GM19438 (cell line): ENCODE results near the gene SPSB3.

Experiments used
- ATAC-seq: cut with Tn5 transposase; IDR thresholded peaks from one replicate; pipeline ENCODE4 v1.9.1; 2021; ENCODE audit warnings: low read depth; ENCODE audit not compliant: unreplicated experiment

Gene SPSB3

DNA sequence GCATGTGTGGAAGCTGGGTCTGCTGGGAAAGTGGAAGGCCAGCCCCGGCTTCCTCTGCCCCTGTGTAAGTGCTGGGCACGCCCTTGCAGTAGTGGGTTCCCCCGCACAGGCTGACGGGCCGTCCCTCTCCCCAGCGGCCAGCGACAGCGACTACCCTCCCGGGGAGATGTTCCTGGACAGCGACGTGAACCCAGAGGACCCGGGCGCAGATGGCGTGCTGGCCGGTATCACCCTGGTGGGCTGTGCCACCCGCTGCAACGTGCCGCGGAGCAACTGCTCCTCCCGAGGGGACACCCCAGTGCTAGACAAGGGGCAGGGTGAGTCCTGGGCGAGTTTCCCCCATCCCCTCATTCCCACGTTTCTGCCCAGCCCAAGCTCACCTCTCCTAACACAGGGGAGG lies 16.5 kb downstream of the SPSB3 start:
- no peak for ATAC-seq

DNA sequence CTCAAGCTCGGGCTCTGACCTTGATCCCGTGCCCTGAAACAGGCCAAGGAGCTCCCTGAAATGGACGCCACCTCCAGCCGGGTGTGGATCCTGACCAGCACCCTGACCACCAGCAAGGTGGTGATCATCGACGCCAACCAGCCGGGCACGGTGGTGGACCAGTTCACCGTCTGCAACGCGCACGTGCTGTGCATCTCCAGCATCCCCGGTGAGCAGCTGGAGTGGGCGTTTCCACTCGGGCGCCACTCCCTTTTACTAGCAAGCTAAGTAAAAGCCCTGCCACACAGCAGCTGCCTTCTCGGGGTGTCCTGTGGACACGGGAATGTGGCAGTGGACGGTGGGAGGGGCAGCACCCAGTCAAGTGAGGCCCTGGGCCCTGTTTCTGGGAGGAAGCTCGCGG lies 17.4 kb downstream of the SPSB3 start:
- no peak for ATAC-seq

DNA sequence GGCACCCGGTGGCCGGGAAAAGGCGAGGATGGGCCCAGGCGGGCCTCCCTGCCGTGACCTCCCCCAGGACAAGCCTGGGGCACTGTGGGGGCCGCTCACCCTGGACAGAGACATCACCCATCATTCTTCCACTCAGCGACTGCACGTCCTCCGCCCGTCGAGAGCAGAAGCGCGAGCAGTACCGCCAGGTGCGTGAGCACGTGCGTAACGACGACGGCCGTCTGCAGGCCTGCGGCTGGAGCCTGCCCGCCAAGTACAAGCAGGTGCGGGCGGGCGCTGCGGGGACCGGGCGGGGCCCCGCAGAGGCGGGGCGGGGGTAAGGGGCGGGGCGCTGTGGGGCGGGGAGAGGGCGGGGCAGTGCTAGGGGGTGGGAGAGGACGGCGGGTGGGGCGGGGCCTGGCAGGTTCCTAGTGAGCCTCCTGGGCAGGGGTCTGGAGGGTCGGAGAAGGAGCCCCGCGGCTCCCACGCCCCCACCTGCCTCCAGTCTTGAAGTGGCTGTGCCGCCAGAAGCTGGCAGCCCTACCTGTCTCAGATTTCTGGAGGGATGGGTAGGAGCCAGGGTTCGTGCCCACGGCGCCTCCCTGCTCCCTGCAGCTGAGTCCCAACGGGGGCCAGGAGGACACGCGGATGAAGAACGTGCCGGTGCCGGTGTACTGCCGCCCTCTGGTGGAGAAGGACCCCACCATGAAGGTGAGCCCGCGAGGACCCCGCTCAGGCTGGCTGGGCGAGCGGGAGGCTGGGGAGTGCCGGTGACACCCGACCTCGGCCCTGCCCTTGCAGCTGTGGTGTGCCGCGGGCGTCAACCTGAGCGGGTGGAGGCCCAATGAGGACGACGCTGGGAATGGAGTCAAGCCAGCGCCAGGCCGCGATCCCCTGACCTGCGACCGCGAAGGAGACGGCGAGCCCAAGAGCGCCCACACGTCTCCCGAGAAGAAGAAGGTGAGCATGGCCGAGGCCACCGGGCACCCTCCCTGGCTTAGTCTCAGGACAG lies 18.6 kb downstream of the SPSB3 start:
- ATAC-seq = no peak

DNA sequence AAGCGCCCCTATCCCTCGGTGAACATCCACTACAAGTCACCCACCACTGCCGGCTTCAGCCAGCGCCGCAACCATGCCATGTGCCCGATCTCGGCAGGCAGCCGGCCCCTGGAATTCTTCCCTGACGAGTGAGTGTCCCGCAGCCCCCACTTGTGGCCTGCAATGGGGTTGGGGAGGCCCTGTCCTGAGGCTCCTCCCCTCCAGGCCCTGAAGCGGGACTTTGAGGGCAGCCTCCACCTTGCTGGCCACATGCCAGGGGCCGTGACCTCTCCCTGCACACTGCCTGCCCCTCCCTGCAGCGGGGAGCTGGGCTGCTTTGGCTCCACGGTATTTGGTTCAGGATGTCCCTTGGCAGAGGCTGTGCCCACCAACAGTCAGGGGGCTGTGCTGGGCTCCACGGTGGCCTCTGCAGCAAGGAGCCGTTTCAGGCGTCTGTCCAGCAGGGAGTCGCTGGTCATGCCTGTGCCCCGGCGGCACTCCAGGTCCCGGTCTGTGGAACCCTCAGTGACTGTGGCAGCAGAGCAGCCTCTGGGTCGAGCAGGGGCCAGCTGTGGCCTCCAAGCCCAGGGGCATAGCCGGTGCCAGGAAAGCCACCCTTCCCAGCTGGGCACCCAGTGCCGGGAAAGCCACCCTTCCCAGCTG lies 19.4 kb downstream of the SPSB3 start:
- ATAC-seq = no peak

DNA sequence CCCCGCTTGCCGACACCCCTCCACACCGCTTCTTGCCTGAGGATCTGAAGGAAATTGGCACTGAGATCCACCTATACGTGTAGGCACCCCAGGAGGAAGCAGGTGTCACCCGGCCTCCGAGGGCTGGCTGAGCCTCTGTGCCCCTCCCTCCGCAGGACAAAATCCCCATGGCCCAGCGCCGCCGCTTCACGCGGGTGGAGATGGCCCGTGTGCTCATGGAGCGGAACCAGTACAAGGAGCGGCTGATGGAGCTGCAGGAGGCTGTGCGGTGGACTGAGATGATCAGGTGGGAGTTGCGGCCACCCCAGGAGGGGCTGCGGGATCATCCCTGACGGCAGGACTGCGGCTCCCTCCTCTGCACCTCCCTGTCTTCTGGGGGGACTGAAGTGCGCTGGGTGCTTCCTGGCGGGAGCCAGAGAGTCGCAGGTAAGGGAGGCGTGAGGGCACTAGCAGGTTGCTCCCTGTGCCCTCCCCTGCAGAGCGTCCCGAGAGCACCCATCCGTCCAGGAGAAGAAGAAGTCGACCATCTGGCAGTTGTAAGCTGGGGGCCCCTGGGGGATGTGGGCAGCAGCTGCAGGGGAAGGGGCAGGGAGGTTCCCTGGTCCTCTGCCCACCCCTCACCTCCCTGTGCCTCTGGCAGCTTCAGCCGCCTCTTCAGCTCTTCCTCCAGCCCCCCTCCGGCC lies 20.0 kb downstream of the SPSB3 start:
- ATAC-seq = no peak

DNA sequence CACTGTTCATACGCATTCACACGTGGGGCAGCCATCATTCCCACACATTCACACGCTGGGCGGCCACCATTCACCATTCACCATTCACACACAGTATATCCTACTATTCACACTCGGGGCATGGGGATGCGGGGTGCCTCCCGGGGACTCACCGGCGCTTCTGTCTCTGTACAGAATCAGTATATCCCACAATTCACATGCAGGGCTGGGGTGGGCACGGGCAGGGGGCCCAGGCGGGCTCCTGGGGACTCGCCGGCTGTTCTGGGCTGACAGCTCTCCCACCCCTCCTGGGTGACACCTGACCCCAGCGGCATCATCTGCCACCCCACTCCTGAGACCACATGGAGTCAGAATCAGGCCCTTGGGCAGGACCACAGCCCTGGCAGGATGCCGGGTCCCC lies 20.6 kb downstream of the SPSB3 start:
- no peak for ATAC-seq

DNA sequence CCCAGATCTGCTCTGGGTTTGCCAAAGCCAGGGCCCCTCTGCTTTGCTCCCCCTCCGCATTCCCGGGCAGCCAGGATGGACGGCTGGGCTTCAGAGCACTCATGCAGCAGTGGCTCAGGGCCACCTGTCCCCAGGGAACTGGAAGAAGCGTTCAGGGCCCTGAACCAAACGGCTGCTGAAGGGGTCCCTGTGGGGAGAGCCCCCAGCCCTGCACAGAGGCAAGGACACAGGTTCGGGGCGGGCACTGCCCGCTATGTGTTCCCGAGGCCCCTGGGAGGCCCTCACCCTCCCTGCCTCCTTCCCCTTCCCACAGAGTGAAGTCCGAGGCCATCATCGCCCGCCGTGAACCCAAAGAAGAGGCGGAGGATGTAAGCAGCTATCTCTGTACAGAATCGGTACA lies 21.5 kb downstream of the SPSB3 start:
- no peak for ATAC-seq

DNA sequence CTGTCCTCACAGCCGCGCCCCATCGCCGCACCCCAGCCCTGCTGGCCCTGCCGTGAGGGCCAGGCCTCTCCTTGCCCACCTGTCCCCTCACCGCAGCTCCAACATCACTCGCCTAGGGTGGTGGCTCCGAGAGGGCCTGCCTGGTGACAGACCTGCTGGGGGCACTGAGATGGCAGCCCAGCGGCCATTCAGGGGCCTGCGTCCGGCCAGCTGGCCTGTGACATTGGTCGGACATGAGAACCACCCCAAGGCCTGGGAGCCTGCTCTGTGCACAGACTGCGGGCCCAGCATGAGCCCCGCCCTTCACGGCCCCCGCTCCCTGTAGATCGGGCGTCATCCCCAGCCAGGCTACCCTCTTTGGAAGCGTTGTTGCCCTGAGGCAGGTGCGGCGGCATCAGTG lies 22.9 kb downstream of the SPSB3 start:
- no peak for ATAC-seq

DNA sequence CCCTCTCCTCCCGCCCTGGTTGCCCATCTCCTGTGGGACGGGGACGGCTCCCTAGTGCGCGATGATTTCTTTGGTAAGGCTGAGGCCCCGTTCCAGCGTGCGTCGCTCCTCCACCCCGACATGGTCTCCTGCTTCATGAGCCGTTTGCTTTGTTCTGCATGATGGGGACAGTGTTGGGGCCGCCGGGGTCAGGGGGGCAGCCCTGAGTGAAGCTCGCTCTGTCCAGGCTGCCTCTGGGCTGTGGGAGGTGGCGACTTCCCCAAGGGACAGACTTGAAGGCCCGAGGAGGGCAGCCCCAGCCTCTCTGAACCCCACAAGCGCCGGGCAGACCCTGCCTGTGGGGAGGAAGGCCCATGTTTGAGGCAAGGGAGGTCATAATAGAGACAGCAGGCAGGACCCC lies 23.4 kb downstream of the SPSB3 start:
- no peak for ATAC-seq

DNA sequence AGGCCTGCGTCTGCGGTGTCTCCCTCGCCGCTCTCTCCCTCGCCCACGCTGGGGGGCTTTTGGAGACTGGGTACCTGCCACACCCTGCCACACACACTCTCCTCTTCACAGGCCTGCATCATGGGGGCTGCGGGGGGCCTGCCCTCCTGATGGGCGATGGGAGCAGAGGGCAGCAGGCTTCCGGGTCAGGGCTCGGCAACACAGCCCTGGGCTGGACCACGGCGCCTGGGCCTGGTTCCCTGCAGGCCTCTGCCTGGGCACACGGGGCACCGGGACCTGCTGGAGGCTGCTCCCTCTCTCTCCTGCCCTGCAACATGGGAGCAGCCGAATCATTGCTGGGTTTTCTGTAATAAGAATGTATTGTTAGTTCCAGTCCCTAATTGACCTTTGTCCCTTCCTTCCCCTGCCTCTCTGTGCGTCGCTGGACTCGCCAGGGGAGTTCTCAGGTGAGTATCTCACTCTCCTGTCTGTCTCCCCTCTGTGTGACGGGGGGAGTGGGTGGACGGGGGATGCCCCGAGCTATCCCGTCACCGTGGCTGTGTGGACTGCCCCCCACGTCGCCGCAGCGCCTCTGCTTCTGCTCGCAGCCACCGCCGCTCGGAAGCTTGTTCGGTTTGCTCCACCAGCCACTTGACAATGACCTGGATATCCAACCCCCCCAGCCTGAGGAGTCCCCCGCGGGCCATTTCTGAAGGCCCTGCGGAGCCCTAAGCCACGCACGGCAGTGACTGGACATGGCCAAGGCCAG lies 24.5 kb downstream of the SPSB3 start:
- no peak for ATAC-seq

DNA sequence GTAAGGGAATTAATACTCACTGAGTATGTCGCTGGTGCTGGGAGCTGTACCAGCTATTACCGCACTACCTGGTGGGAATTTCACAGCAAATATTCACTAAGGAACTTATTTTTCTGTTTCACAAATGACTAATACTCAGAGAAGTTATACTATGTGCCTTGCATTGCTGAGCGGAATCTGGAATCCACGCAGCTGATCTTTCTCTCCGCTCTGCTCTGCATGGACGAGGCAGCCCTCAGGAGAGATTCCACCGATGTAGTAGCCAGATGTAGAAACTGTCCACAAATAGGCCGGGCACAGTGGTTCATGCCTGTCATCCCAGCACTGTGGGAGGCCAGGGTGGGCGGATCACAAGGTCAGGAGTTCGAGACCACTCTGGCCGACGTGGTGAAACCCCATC lies 28.2 kb downstream of the SPSB3 start:
- no peak for ATAC-seq

DNA sequence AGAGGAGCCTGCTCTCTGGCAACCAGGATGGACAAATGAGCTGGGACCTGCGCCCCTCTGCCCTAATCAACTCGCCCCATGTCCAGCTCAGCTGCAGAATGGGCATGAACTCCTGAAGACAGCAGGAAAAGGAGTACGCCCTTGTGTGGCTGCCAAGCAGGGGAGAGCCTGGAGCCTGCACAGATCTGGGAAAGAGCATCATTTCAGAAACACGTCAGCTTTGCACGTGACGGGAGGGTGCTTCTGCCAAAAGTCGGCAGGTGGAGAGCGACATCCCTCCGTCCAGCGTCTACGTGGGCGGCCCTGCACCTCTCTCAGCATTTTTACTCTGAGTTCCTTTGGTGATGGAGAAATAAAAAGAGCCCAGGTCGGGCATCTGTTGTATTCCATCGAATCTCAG lies 29.5 kb downstream of the SPSB3 start:
- no peak for ATAC-seq

DNA sequence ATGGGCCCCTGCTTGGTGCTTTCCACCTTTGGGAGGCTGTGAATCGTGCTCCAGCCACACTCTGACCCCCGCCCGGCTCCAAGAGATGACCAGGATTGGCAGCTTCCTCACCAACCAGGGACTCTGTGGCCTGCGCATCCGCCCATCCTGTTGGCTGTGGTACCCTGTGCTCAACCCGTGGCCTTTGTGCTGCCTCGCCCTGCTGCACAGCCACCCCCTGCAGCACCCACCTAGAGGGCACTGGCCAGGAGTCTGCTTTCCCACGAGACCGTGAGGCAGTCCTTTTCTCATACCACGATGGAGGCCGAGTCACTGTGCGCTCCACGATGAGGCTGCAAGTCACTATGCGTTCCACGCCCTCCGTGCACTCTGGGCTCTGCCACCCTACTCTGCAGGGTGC lies 30.4 kb downstream of the SPSB3 start:
- ATAC-seq = no peak

DNA sequence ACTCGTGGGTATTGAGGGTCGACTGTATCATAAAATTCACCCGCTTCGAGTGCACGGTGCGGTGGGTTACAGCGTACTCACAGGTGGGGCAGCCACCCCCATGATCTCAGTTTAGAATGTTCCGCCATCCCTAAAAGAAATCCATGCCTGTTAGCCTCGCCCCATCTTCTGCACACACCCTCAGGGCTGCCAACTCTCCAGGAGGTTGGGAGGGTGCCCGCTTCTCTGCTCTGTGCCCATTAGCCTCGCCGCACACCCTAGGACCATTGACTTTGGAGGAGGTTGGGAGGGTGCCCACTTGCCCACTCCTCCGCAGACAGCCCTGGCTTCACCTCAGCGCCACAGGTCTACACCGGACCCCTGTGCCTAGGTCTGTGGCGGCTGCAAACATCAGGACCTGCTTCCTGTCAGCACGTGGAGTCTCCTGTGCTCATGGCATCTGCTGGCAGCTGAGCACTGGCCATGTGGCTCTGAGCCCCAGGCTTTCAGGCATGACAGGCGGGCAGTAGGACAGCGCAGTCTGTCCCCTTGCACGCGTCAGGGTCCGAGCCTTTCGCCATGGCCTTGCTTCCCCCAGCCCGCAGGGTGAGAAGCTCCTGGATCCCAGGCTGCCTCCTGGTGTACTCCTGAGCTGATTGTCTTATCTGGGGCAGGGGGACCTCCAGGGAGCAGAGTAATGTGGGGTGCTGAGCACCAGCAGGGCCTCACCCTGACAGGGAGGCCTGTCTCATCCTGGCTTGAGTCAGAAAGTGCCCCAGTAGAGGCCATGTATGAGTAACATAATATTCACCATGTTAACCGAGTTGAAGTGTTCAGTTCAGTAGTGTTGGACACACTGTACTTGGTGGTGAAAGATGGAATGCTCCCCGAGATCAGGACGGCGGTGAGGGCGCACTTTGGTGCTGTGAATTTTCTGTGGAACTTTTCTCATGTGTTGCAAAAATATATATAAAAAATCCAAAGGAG lies 32.9 kb downstream of the SPSB3 start:
- no peak for ATAC-seq

DNA sequence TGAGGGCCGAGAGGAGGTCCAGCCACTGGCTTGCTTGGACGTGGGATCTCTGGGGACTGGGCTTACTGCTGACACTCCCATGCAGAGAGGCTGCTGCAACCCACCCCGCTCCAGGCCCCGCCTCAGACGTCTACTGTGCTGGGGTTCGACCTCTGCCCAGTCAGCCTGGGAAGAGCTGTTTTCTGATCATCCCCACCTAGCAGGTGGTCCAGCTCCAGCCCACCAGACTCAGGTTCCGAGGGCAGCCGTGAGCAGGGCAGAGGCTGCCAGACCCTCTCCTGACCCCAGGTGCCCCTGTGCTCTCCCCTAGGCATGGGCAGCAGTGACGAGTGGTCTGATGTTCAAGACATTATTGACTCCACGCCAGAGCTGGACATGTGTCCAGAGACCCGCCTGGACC lies 34.4 kb downstream of the SPSB3 start:
- no peak for ATAC-seq

DNA sequence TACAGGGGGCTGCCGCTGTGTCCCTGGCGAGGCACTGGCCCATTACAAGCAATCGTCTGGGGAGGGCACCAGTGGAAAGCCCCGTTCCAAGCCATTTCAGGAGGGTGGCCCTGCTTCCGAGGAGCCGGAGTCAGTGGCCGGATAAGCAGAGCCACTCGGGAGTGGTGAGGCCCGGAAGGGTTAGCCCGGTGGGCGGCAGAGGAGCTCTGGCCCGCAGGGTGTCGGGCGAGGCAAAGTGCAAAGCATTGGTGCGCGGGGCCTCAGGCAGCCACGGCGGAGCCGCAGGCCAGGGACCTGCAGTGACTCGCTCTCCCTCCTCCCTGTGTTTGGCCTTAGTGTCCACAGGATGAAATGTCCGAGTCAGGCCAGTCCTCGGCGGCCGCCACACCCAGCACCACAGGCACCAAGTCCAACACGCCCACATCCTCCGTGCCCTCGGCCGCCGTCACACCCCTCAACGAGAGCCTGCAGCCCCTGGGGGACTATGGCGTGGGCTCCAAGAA lies 35.6 kb downstream of the SPSB3 start:
- ATAC-seq = no peak

DNA sequence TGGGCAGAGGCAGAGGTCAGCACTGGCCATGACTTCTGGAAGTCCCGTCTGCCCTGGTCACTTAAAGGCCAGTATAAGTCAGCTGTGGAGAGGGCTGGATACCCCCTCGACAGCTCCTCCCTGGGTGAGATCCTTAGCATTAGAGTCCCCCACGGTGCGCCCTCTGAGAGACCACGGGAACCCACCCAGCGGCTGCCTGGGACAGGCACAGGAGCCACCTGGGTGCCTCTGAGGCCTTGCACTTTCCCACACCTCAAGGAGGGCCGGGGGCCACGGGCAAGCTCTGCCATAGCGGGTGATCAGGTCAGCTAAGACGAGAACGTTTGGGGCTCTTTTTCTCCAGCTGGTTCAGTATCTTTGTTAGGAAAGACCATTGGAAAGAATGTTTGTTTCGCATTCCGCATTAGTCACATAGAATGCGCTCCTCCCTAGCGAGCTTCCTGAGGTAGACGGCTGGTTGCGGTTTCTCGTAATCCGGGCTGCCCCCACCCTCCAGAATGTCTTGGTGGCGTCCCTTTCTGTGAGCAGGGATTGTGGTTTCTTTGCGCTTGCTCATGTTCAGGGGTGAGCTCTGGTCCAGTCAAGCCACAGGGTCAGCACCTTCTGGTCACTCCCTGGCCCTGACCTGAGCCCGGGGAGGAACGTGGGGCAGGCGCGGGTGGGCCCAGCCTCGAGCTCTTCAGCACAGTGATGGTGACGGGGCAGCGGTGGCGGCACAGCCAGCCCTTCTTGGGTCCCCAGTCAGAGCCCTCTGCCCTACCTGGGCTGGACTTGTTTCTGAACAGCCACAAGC lies 36.3 kb downstream of the SPSB3 start:
- no peak for ATAC-seq

DNA sequence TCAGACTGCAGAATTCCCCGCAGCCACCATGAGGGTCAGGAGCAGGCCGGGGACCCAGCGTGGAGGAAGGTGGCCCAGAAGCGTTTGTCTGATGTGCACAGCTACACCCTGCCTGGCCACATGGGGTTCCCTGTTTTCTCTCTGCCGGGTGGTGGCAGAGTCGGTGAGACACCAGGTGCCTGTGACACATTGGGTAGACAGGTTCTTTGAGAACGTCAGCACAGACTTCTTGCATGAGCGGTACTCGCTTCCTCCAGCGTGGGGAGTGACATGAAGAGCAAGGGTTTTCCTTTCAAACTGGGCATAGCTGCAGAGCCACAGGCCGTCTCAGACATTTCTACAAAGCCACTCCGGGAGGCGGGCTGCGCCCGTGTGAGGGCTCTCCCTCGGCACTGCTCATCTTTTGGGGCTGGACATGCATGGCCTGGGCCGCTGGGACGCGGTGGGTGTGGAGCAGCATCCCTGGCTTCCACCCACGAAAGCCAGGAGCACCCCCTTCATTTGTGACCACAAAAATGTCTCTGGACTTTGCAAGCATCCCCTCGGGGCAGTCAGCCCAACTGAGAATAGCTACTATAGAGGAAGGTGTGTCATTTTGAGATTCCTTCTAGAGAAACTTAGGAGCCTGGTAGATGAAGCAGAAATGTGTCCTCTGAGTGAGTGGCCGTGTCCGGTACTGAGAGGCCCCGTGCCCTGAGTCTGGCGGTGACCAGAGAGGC lies 37.0 kb downstream of the SPSB3 start:
- no peak for ATAC-seq
